Fibroblast of upper back skin (primary cell): ENCODE data around the gene SGK1.
"Not testable (repeated sequence)": the region's sequence is repeated elsewhere in the genome, so short reads cannot be mapped to it uniquely, and the experiment has no call there.

Source experiments
- DNase-seq: peaks from one replicate; pipeline ENCODE4 v3.0.0-alpha.2; 2013

The SGK1 gene

DNA sequence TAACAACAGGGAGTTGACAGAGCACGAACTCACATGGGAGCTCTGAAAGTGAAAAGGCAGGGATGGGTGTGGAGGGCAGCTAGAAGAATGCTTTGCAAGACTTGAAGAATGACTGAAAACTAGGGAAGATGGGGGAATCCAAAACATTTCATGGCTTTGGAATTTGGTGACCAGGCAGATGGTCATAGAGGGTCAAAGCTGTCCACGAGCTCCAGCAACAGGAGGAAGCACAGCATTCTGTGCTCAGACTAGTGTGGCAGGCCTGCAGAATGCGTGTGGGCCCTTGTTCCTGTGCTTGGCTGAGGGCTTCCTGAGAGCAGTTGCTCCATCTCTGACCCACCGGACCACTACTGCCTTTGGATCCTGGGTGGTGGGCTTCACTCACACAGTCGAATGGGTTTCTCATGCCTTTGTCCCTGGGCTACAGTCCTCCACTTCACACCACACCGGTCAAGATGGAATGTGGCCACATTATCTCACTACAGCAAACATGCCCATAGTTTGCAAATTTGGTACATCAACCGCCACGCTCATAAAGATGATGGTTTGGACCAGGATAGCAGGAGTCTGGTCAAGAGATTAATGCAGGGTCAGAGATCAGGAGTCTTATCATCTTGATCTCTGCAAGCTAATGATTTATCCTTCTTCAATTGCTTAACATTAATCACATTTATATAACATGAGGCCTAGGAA, 100.7 kb downstream of the SGK1 start:
- peak; percentile 28 for DNase-seq

DNA sequence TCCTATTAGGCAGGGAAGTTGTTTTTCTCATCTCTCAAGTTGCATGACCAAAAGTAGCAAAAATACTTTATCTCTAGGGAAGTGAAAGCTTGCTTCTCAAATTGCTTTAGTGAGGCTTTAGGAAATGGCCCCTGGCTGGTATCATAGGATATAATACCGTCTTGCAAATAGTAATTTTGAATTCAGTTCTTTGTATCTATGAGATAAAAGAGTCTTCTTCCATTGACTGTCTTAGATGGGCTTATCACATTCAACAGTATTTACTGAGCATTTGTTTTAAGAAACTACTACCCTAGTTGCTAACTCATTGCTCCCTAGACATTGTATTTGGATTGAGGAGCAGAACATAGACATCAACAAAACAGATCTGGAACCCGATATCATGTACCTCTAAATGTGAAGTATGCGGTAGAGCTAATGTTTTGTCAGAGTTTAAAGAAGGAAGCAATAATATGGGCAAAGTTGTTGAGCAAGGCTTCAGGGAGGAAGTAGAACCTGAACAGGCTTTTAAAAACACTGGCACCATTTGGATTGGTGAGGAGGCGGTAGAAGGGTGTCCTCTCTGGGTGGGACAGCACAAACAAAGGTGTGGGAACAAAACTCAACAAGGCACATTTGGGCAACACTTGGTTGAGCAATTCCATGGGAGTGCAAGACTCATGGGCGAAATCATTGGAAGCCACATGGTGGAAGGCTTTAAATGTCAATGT, 101.5 kb downstream of the SGK1 start:
- no peak for DNase-seq

DNA sequence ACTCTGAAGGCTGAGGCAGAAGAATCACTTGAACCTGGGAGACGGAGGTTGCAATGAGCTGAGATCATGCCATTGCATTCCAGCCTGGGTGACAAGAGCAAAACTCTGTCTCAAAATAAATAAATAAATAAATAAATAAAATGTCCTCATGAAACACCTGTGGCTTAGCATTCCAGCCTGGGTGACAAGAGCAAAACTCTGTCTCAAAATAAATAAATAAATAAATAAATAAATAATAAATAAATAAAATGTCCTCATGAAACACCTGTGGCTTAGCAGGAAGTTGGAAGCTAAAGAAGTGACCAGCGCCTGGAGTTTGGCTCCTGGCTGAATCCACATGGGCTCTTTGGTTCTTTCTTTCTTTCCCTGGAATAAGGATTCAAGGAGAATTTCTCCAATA, 104.5 kb downstream of the SGK1 start:
- DNase-seq, result not testable (repeated sequence)

DNA sequence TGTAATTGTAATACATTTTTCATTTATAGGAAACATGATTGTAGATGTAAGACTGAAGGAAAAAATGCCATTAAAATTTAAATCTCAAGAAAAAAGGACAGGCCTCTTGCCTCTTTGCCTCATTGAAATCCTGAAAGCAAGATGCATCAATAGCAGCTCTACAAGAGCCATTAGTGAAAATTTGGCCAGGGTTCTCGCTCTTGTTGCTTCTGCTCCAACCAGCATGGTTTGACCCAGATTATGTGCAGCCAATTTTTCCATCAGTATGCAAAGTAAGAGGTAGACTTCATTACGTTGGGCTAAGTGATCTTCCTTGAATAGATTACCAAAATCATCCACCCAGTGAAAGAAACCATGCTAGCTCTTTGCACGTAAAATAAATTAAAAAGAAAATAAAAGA, 106.6 kb downstream of the SGK1 start:
- no peak for DNase-seq

DNA sequence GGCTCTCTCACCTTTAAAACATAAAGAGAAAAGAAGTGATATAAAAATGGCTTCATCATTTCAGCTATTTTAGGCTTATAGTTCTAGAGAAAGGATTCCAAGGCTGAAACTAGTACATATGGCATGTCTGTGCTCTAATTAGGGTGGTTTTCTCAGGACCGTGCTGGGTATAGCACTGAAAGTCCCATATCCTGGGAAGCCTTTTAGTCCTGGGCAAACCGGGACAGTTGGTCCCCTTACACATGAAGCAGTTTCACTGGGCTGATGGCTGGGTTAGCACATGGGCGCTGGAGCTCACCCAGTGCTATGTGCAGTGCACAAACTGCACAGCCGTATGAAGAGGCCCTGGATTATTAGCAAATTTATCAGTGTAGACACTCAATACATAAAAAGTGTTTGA, 110.5 kb downstream of the SGK1 start:
- no peak for DNase-seq

DNA sequence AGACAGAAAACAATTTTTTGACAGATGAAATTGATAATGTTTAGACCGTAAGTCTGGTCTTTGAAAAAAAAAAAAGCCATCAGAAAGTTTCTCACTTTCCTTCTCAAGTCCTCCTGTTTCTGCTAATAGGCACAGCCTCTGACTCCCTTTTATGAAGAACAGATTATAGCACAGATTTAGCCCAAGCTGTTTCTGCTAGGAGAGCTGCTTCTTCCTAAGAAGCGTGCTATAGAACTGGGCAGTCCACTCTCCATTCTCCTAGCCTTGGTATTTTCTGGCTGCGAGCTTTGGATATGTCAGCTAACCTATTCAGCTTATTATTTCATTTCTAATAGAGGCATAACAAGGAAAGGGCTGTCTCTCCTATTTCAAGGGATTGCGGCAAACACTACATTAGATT, 112.5 kb downstream of the SGK1 start:
- no peak for DNase-seq

DNA sequence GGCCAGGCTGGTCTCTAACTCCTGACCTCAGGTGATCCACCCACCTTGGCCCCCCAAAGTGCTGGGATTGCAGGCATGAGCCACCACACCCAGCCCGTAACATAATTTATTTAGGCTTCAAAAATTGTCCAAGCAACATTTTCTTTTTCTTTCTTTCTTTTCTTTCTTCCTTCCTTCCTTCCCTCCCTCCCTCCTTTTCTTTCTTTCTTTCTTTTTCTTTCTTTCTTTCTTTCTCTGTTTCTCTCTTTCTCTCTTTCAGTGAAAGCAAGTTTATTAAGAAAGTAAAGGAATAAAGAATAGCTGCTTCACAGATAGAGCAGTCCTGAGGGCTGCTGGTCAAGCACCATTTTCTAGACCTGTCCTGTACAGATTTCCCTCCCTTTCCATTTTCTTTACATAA, 113.2 kb downstream of the SGK1 start:
- not testable (repeated sequence) for DNase-seq

DNA sequence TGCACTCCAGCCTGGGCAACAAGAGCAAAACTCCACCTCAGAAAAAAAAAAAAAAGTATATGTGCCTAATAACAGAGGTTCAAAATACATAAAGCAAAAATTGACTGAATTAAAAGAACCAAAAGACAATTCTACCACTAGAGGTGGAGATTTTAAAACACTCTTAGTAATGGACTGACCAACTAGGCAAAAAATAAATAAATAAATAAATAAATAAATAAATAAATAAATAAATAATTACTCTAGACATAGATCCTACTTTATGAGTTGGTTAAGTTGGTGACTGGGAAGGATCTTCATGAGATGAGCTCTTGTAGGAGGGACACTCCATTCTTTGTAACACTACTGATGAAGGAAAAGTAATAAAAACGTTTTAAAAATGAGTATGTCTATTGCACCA, 113.9 kb downstream of the SGK1 start:
- DNase-seq, result no peak

DNA sequence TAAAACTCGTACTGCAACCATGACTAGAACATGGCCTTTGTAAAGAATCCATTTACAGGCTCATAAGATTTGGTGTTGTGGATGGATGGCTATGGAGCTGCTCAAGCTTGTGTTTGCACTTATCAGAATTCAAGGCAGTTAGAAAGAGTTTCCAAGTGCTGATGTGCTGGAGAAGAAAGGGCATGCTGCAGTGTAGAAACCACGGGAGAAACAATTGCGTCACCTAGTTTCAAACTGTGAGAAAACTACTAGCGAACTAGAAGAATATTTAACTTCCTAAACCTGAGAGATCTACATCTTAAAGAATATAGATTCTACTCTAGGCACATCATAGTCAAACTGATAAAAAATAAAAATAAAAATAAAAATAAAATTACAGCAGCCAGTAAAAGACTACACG, 116.2 kb downstream of the SGK1 start:
- DNase-seq, result no peak

DNA sequence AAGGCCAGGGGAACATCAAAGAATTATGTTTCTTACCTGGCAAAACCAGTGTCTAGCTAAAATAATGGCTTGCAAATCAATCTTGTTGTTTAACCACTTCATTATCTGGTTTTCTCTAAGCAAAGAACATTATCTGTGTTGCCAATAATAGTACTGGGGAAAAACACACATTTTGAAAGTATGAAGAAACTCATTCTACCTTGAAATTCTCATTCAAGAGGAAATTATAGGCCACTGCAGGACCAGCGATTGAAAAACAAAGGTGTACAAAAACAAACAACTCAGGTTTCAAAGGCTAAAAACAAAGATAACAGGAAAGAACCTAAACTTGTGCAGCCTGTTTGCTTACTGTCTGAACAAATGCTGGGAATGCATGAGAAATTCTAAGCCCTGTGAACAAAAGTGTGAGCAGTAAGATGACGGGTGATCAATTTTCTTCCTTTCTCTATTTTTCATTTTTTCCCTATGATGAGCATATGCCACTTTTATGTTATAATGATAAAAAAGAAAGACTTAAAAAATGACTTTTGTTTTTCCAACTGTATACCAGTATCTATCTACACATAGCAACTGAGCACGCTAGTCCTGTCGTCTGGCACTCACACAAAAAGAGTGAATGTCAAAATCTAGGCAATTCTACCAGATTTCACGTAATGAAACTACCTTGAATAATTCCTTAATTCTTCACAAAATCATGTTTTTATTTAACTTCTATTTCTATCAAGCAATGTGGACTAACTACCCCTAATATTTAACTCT, 117.9 kb downstream of the SGK1 start:
- DNase-seq, result no peak

DNA sequence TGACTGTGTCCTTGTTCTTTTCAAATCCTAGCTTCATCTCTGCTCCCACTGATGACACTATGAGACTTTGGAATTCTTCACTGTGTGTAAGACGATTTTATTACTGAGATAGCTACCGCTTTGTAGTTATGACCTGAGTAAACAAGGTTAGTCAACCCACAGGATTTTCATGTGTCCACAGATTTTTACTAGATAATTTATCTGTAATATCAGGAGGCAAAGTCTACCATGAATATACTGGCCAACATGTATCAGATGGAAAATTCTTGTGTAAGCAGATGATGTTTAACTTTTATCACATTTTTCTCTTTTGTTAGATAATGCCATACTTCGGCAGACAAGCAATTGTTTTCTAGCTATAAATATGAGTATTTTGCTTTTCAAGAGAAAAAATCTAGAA, 119.8 kb downstream of the SGK1 start:
- DNase-seq, result peak; percentile 7

DNA sequence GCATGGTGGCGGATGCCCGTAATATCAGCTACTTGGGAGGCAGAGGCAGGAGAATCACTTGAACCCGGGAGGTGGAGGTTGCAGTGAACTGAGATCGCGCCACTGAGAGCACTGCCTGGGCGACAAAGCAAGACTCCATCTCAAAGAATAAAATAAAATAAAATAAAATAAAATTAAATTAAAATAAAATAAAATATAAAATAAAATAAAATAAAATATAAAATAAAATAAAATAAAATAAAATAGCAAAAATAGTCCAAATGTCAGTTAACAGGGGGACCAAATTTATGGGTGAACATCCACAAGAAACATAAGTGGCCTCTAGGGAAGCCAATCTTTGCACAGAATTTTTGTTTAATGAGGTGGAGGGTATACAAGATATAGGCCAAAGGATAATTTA, 120.2 kb downstream of the SGK1 start:
- not testable (repeated sequence) for DNase-seq

DNA sequence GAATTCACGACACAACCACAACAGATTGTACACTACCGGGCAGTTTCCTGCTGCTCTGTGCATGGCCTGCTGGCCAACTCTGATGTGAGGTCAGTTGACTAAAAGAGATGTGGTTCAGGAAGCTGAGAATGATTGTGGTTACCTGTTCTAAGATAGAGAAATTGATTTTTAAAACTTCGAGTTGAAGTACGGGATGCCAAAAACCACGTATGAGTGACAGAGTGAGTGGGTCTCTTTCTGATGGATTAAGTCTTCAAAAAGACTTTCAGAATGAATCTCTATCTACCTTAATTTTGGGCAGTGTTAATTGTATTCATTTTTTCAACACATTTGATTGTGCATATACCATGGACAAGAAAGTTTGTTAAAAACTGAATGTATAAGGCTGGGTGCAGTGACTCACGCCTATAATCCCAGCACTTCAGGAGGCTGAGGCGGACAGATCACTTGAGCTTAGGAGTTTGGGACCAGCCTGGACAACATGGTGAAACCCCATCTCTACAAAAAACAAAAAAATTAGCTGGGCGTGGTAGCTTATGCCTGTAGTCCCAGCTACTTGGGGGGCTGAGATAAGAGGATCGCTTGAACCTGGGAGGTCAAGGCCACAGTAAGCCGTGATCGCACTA, 121.2 kb downstream of the SGK1 start:
- no peak for DNase-seq

DNA sequence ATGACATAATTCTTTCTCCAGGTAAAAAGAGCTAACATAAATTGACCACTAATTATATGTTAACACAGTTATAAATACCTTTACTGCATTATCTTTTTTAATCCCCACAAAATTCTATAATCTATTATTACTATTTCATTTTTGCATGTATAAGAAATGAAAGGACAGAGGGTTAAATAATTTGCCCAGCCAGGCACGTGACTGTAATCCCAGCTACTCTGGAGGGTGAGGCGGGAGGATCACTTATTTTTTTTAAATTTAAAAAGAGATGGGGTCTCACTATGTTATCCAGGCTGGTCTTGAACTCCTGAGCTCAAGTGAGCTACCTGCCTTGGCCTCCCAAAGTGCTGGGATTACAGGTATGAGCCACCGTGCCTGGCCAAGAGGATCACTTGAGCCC, 121.9 kb downstream of the SGK1 start:
- DNase-seq, result no peak

DNA sequence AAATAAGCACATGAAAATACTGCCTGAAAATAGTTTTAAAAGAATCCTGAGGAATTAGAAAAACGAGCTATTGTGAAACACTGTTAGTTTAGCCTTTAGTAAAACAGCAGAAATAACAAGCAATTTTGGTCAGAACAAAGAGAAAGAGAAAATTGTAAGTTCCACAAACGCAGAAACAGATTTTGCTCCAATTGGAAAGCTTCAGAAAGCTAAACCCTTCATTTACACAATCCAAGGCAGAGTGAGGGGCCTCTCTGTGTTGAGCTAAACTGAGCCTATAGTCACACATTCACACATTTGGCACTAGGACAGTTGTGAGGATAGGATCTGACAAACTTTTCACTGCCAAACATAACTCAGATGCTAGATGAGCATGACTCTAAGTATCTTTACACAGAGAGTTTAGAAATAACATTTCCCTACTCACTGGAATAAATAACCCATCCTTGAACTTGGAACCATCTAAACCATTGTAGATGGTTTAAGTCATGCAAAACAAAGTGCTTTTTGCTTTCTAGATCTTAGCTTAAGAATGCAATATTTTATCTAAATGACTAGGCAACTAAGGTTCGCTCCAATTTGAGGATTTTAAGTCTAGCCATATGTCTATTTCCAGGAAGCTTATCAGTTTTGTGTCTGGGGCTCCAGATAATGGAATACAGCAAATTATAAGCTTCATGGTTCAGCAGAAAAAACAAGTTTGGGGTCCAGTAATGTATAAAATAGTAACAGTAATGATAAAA, 122.6 kb downstream of the SGK1 start:
- no peak for DNase-seq

DNA sequence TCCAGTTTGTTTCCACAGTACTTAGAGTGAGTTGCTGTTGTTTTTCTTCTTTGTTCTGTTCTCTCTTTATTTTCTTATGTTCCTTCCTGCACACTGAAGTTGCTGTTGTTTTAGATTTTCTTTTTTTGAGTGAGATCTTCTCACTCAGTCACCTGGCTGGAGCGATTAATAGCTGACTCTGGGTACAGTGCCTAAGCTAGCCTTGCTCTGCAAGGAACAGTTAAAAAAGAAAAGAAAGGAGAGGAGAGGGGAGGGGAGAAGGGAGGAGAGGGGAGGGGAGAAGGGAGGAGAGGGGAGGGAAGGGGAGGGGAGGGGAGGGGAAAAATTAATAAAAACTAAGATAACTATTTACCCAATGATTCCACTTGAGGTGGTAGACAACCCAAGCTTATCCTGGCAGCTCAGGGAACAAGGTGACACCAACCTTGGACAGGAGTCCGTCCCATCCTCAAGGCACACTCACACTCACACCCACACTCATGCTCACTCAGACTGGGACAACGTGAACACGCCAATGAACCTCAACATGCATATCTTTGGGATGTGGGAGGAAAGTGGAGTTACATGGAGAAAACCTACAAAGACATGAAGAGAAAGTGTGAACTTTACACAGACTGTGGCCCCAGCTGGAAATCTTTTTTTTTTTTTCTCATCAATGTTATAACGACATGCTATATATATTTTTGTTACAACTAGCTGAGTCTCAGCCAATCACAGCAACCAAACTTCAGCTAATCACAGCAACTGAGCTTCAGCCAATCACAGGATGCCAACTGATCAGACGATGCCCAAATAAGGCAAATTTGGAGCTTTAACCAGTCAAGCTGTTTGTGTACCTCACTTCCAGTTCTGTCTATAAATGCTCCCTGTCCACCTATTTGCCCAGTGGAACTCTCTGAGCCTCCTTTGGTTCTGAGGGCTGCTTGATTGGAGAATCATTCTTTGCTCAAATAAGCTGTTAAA, 124.1 kb downstream of the SGK1 start:
- DNase-seq, result no peak

DNA sequence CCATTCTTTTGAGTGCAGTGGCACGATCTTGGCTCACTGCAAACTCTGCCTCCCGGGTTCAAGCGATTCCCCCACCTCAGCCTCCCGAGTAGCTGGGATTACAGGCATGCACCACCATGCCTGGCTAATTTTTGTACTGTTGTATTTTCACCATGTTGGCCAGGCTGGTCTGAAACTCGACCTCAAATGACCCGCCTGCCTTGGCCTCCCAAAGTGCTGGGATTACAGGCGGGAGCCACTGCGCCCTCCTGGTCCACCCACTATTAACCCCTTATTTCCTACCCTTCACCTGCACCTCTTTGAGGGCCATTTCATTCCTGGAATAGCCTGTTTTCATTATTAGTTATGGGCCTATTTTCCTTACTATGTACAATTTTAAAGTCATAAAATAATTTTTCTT, 125.3 kb downstream of the SGK1 start:
- DNase-seq, result not testable (repeated sequence)

DNA sequence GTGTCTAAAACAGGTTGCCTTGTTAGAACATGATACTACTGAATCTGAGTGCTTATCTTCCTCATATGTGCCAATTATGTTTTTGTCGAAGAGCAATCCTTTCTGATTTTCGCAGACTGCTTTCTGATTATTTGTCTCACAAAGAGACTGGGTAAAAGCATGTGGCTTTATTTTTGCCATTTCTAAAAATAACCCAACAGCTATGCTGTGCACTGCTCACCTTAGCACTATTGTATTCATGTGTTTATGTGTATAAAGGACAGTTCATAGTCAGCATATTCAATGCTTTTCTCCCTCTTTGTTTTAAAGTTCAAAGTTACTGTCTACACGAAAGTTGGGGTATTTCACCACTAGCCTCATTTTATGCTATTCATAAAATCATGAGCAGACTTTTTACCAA, 127.0 kb downstream of the SGK1 start:
- DNase-seq, result no peak

DNA sequence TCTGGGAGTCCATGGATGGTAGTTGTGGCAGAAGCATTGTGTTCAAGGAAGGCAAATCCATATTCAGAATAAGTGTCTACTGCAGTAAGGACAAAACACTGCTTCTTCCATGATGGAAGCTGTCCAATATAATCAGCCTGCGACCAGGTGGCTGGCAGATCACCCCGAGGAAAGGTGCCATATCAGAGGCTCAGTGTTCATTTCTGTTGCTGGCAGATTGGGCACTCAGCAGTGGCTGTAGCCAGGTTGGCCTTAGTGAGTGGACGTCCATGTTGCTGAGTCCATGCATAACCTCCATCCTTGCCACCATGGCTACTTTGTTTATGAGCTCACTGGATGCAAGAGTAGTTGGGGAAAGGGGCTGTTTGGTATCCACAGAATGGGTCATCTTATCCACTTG, 130.2 kb downstream of the SGK1 start:
- DNase-seq, result no peak

DNA sequence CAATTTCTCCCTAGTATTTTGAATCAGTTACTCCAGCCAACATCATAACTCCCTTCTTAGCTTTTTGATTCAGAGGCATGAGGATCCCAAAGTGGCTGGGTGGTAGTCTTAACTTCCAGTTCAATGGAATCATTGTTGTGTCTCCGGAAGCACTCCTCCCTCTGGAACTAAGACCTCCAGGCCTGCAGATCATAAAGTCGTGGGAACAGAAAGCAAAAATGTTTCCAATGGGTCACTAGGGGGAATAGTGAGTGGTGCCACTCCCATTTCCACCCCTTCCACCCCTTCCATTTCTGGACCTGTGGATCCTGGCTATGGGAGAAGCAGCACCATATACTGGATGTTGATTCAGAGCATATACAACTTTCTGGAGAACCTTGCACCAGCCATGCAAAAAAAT, 130.8 kb downstream of the SGK1 start:
- DNase-seq, result no peak

DNA sequence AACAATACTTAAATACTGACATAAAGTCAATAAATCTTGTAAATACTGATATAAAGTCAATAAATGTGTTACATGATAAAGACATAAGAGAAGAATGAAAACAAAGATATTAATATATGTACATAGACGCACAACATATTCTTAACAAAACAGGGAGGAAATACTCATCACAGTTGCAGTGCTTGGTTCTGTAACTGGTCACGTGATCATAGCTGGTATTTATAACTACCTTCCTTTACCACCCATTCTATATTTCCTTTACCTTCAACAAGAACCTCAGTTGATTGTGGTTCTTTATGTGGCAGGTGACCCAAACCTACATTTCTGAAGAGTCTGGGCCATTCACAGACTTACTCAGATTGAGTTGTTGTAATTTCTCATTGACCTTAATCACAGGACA, 131.6 kb downstream of the SGK1 start:
- no peak for DNase-seq

DNA sequence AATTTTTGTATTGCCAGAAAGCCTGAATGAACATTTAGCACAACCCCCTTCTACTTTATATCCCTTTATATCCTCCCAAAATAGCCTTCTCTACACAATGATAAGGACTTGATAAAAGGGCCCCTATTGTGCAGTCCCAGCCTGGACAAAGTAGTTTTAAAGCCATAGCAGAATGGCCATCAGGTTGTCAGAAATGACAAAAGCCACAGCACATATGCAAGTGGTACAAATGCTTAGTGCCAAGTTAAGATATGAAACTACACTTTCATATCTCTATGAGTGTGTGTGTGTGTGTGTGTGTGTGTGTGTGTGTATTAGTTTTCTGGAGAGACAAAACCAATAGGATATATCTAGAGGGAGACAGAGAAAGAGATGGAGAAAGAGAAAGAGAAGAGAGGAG, 132.6 kb downstream of the SGK1 start:
- DNase-seq, result no peak
